ENCODE data around the gene ZCCHC24.
A peak's percentile ranks its signal among the peaks of the same experiment; 100 is the strongest.

The ZCCHC24 gene

GRCh38 chr10:79355420-79356017, 89.9 kb downstream of the ZCCHC24 start:
- DNase-seq, result no peak

GRCh38 chr10:79354615-79355014, 90.8 kb downstream of the ZCCHC24 start:
- DNase-seq, result no peak

GRCh38 chr10:79354141-79354540, 91.3 kb downstream of the ZCCHC24 start:
- no peak for DNase-seq

GRCh38 chr10:79353726-79354125, 91.7 kb downstream of the ZCCHC24 start:
- DNase-seq, result no peak

GRCh38 chr10:79353000-79353406, 92.4 kb downstream of the ZCCHC24 start:
- DNase-seq, result no peak

GRCh38 chr10:79352035-79352877, 93.2 kb downstream of the ZCCHC24 start:
- DNase-seq, result no peak

GRCh38 chr10:79351332-79351731, 94.1 kb downstream of the ZCCHC24 start:
- DNase-seq, result no peak

GRCh38 chr10:79350407-79351154, 94.8 kb downstream of the ZCCHC24 start:
- DNase-seq, result no peak

- no peak for DNase-seq
Measured at GRCh38 chr10:79349766-79350406, 95.5 kb downstream of the ZCCHC24 start.

GRCh38 chr10:79349072-79349491, 96.3 kb downstream of the ZCCHC24 start:
- no peak for DNase-seq

- DNase-seq, result no peak
Measured at GRCh38 chr10:79348640-79348988, 96.8 kb downstream of the ZCCHC24 start.

GRCh38 chr10:79347894-79348639, 97.4 kb downstream of the ZCCHC24 start:
- DNase-seq, result peak; percentile 0

GRCh38 chr10:79347226-79347893, 98.1 kb downstream of the ZCCHC24 start, which contains the start of gene PPIF:
Gene PPIF (plus strand): TSS chr10:79347469. CDS start chr10:79347549, 80 bp downstream.
- peak; percentile 80 for DNase-seq

GRCh38 chr10:79346388-79347225, 98.8 kb downstream of the ZCCHC24 start:
- peak; percentile 5 for DNase-seq

- DNase-seq, result no peak
Measured at GRCh38 chr10:79346012-79346340, 99.4 kb downstream of the ZCCHC24 start.

GRCh38 chr10:79345241-79346011, 100.0 kb downstream of the ZCCHC24 start:
- no peak for DNase-seq

- no peak for DNase-seq
Measured at GRCh38 chr10:79344502-79345195, 100.8 kb downstream of the ZCCHC24 start.

GRCh38 chr10:79342811-79343561, 102.4 kb downstream of the ZCCHC24 start:
- no peak for DNase-seq

- no peak for DNase-seq
Measured at GRCh38 chr10:79342295-79342761, 103.1 kb downstream of the ZCCHC24 start.
